Muscle layer of duodenum (tissue), 2 donors: Measurements from ENCODE around the gene HSPA1L.

ENCODE experiments used
- H3K27ac ChIP-seq: one replicate; pipeline ENCODE4 v1.7.0; 2013; ENCODE audit warnings: mild to moderate bottlenecking, low read length
- H3K27me3 ChIP-seq: one replicate; pipeline ENCODE4 v1.7.0; 2013; ENCODE audit warnings: low read depth, mild to moderate bottlenecking, control low read depth, low read length
- H3K36me3 ChIP-seq, 2 donors: one replicate each; pipeline ENCODE4 v1.7.0; 2013; ENCODE audit warnings: low read length in 2 of 2, control low read depth in 1 of 2, mild to moderate bottlenecking in 1 of 2; ENCODE audit not compliant: insufficient read depth in 2 of 2, control insufficient read depth in 1 of 2
- H3K4me1 ChIP-seq, 2 donors: one replicate each; pipeline ENCODE4 v1.7.0; 2013; ENCODE audit warnings: low read length in 2 of 2, mild to moderate bottlenecking in 2 of 2, control low read depth in 1 of 2, moderate library complexity in 1 of 2; ENCODE audit not compliant: insufficient read depth in 2 of 2, control insufficient read depth in 1 of 2
- H3K4me3 ChIP-seq, 2 donors: one replicate each; pipeline ENCODE4 v1.7.0; 2013; ENCODE audit warnings: low read length in 2 of 2, low read depth in 1 of 2, mild to moderate bottlenecking in 1 of 2
- H3K9me3 ChIP-seq, 2 donors: one replicate each; pipeline ENCODE4 v1.7.0; 2013; ENCODE audit warnings: low read length in 2 of 2, control low read depth in 1 of 2, mild to moderate bottlenecking in 1 of 2; ENCODE audit not compliant: control insufficient read depth in 1 of 2
- donor health status: healthy.

Gene HSPA1L

DNA sequence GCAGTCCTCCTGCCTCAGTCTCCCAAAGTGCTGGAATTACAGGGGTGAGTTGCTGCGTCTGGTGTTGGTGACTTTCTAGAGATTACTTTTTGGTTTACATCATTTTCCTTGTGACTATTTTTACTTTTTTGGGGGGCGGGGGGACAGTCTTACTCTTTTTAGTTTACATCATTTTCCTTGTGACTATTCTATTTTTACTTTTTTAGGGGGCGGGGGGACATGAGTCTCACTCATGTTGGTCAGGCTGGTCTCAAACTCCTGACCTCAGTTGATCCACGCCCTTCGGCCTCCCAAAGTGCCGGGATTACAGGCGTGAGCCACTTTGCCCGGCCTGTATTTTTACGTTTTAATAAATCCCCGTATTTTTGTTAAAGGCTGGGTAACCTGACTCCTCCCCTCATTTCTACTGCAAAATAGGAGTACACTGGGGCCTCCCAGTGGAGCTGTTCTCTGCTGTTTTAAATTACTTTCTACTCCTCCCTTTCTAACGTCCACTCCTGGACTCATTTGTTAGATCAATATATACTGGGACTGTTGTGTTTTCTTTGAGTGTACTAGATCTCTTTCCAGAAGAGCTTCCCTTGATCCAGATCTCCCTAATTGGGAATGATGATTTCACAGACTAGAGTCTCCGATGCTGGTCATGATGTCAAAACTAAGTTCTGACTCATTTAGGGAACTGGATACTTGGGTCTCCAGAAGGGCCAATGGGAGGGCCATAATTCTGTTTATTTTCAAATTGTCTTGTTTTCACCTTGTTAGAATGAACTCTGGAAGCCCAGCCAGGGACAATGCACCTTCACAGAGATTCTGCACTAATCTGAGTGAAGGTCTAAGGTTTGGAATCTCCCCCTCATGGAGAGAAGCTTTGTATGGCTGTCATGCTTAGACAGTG is 21.6 kb upstream of the HSPA1L start:
- H3K36me3 ChIP-seq = peaks cover 33 to 43% of the 10 kb centered on the region in 2 donors
- H3K4me3 ChIP-seq = peak overlapping the region; percentile 86 to 96
- H3K9me3 ChIP-seq = no peaks in the 10 kb centered on the region
- H3K4me1 ChIP-seq = peaks cover 13 to 26% of the 10 kb centered on the region in 2 donors
- H3K27me3 ChIP-seq = no peaks in the 10 kb centered on the region
- peak overlapping the region; percentile 53 for H3K27ac ChIP-seq

DNA sequence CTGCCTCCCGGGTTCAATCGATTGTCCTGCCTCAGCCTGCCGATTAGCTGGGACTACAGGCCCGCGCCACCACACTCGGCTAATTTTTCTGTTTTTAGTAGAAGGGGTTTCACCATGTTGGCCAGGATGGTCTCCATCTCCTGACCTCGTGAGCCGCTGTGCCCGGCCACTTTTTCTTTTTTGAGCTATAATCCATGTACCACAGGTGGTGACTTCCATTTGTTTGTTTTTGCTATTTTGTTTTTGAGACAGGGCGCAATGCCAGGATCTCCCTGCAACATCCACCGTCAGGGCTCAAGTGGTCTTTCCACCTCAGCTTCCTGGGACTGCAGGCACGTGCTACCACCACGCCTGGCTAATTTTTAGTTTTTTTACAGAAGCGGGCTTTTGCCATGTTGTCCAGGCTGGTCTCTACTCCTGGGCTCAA is 21.0 kb upstream of the HSPA1L start:
- Histone ChIP-seq H3K27ac (peak overlapping the region; percentile 53), H3K27me3 (no peaks in the 10 kb centered on the region), H3K36me3 (peaks cover 33 to 43% of the 10 kb centered on the region in 2 donors), H3K9me3 (no peaks in the 10 kb centered on the region), H3K4me1 (peaks cover 13 to 33% of the 10 kb centered on the region in 2 donors), H3K4me3 (peak overlapping the region; percentile 86 to 96)

DNA sequence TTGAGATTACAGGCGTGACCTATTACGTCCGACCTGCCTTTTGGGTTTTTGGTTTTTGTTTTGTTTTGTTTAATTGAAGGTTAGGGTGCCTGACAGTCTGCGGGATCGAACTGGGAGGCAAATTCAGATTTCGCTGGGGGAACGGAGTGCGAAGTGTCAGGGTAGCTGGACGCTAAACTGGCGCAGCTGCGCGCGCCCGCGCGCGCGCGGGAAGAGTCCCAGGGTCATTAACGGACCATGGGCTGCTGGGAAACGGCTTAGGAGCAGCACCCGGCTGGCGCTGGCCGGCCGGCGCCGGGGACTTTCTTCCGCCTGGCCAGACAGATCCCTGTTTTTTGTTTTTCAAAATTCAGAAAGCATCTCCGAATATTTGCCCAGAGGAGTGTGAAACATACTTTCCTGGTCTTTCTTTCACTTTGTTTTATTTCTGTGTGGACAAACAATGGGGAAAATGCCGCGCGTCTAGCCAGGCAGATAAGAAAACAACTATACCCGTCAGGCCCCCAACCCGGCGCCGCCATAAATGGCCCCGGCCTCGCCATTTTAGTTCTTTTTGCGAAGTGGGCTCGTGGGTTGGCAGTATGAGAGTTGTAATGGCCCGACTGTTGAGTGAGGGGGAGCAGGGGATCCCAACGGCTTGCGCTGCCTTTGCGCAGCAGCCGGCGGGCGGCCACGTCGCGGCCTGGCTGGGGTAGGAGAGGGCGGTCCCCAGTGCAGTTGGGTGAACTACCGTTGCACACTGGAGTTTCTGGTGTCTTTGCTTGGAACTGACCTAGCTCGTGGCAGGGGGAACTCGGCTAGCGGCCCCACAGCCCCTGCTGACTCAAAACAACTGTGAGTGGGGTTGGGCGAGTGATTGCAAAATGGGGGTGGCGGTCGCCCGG is 19.5 kb upstream of the HSPA1L start:
- Histone ChIP-seq H3K9me3 (no peaks in the 10 kb centered on the region), H3K27me3 (no peaks in the 10 kb centered on the region), H3K4me3 (peak overlapping the region; percentile 86 to 96), H3K27ac (peak overlapping the region; percentile 95), H3K36me3 (peaks cover 19 to 29% of the 10 kb centered on the region in 2 donors), H3K4me1 (peaks cover 13 to 38% of the 10 kb centered on the region in 2 donors)

DNA sequence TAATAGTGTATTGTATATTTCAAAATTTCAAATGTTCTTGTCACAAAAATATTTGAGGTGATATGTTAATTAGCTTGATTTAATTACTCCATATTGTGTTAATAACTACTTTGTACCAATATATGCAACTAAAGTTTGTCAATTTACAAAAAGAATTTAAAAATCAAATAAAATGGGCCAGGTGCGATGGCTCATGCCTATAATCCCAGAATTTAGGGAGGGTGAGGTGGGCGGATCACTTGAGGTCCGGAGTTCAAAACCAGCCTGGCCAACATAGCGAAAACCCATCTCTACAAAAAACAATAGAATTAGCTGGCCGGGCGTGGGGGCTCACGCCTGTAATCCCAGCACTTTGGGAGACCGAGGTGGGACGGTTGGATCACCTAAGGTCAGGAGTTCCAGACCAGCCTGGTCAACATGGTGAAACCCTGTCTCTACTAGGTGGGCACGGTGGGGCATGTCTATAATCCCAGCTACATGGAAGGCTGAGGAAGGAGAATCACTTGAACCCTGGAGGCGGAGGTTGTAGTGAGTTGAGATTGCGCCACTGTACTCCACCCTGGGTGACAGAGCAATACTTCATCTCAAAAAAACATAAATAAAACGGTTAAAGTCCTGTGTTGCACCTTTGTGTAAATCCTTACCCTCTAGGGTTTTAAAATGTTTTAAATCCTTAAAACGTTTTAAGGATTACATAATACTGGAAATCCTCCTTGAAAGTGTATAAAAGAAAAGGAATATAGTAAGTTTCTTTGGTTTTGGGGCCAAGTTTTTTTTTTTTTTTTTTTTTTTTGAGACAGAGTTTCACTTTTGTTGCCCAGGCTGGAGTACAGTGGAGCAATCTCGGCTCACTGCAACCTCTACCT is 16.5 kb upstream of the HSPA1L start:
- Histone ChIP-seq H3K4me1 (peaks cover 4 to 24% of the 10 kb centered on the region in 2 donors), H3K27ac (peak overlapping the region; percentile 21), H3K36me3 (no peaks in the 10 kb centered on the region), H3K9me3 (no peaks in the 10 kb centered on the region), H3K4me3 (peak overlapping the region; percentile 83 to 85), H3K27me3 (no peaks in the 10 kb centered on the region)

DNA sequence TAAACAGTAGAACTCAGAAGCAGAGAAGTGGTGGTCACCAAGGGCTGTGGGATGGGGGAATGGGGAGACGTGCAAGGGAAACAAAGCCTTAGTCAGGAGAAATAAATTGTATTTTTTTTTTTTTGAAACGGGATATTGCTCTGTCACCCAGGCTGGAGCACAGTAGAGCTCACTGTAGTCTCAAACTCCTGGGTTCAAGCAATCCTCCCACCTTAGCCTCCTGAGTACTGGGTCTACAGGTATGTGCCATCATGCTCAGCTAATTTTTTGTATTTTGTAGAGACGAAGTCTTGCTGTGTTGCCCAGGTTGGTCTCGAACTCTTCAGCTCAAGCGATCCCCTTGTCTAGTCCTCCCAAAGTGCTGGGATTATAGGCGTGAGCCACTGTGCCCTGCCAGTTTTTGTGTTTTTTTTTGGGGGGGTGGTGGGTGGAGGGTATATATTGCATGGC is 15.8 kb upstream of the HSPA1L start:
- no peaks in the 10 kb centered on the region for H3K27me3 ChIP-seq
- peak overlapping the region; percentile 83 to 85 for H3K4me3 ChIP-seq
- peak overlapping the region; percentile 88 for H3K27ac ChIP-seq
- H3K4me1 ChIP-seq = peaks cover 0 to 18% of the 10 kb centered on the region in 2 donors
- no peaks in the 10 kb centered on the region for H3K9me3 ChIP-seq
- H3K36me3 ChIP-seq = no peaks in the 10 kb centered on the region

DNA sequence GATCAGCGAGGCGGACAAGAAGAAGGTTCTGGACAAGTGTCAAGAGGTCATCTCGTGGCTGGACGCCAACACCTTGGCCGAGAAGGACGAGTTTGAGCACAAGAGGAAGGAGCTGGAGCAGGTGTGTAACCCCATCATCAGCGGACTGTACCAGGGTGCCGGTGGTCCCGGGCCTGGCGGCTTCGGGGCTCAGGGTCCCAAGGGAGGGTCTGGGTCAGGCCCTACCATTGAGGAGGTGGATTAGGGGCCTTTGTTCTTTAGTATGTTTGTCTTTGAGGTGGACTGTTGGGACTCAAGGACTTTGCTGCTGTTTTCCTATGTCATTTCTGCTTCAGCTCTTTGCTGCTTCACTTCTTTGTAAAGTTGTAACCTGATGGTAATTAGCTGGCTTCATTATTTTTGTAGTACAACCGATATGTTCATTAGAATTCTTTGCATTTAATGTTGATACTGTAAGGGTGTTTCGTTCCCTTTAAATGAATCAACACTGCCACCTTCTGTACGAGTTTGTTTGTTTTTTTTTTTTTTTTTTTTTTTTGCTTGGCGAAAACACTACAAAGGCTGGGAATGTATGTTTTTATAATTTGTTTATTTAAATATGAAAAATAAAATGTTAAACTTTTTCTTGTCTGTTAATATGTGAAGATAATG is 14.7 kb upstream of the HSPA1L start:
- Histone ChIP-seq H3K4me3 (peak overlapping the region; percentile 83 to 85), H3K4me1 (peaks cover 0 to 16% of the 10 kb centered on the region in 2 donors), H3K27ac (peak overlapping the region; percentile 88), H3K36me3 (no peaks in the 10 kb centered on the region), H3K9me3 (no peaks in the 10 kb centered on the region), H3K27me3 (no peaks in the 10 kb centered on the region)

DNA sequence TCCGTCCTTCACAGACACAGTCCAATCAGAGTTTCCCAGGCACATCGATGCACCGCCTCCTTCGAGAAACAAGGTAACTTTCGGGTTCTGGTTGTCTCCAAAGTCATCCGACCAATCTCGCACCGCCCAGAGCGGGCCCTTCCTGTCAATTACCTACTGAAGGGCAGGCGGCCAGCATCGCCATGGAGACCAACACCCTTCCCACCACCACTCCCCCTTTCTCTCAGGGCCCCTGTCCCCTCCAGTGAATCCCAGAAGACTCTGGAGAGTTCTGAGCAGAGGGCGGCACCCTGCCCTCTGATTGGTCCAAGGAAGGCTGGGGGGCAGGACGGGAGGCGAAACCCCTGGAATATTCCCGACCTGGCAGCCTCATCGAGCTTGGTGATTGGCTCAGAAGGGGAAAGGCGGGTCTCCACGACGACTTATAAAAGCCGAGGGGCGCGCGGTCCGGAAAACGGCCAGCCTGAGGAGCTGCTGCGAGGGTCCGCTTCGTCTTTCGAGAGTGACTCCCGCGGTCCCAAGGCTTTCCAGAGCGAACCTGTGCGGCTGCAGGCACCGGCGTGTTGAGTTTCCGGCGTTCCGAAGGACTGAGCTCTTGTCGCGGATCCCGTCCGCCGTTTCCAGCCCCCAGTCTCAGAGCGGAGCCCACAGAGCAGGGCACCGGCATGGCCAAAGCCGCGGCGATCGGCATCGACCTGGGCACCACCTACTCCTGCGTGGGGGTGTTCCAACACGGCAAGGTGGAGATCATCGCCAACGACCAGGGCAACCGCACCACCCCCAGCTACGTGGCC is 12.4 kb upstream of the HSPA1L start, which contains the start of gene HSPA1B:
HSPA1B (plus strand) TSS at position 453 of the 794 bp plus-strand sequence; CDS start at position 666, 213 bp downstream.
- no peaks in the 10 kb centered on the region for H3K27me3 ChIP-seq
- H3K4me1 ChIP-seq = peaks cover 4 to 21% of the 10 kb centered on the region in 2 donors
- H3K27ac ChIP-seq = peak within 1 kb of the TSS; percentile 94

DNA sequence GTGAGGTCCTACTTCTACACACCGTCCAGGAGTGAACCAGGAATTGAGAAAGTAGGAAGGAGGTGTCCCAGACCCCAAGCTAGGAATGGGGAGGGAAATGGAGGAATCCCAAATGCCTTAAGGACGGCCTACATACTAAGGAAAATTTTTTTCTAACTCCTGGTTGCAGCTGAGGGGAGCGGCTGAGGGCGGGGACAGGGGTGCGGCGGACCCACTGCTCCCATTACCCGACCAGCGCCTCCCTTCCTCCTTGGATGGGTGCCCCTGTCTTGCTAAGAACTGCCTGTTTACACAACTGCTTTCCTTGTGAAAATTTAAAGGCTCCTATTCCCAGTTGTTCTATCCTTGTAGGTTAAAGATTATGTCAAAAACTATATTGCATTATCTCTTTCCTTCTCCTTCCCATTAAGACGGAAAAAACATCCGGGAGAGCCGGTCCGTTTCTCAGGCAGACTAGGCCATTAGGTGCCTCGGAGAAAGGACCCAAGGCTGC is 11.8 kb upstream of the HSPA1L start:
- Histone ChIP-seq H3K27me3 (no peaks in the 10 kb centered on the region), H3K4me3 (peak overlapping the region; percentile 43 to 74), H3K4me1 (peaks cover 4 to 18% of the 10 kb centered on the region in 2 donors)

More for the DNA sequence above, 12.4 kb upstream of the HSPA1L start, which contains the start of gene HSPA1B:
- no peaks in the 10 kb centered on the region for H3K9me3 ChIP-seq
- peaks cover 0 to 2% of the 10 kb centered on the region in 2 donors for H3K36me3 ChIP-seq
- H3K4me3 ChIP-seq = peak within 1 kb of the TSS; percentile 43 to 74

DNA sequence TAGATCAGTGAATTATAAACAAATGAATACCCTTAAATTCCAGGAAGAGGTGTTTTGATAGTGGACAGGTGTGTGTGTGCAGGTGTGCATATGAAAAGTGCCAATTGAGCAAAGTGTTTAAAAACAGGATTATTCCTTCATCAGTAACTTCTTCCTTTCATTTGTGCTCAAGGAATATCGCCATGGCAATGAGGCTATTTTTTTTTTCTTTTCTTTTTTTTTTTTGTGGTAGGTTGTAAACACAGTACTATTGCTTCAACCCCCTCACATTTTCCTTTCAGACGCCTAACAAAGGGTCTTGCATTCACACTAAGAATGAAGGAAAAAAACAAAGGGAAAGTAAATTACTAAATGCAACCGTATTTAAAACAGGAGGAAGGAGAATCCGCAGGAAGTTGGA is 10.5 kb upstream of the HSPA1L start:
- Histone ChIP-seq H3K27me3 (no peaks in the 10 kb centered on the region), H3K27ac (peak overlapping the region; percentile 58), H3K9me3 (no peaks in the 10 kb centered on the region), H3K4me1 (peaks cover 4 to 11% of the 10 kb centered on the region in 2 donors), H3K4me3 (no peak overlapping the region), H3K36me3 (peaks cover 0 to 6% of the 10 kb centered on the region in 2 donors)

More for the DNA sequence above, 11.8 kb upstream of the HSPA1L start:
- no peaks in the 10 kb centered on the region for H3K9me3 ChIP-seq
- H3K36me3 ChIP-seq = peaks cover 0 to 6% of the 10 kb centered on the region in 2 donors
- H3K27ac ChIP-seq = peak overlapping the region; percentile 94
